ENCODE results near the gene ELL2. TPM values are rescaled to one million over a fixed set of nuclear protein-coding genes. Genes with fewer than 3 reads are reported as not detected.

ELL2 gene
- total RNA-seq, 1 donor, result 91.1 TPM

GRCh38 chr5:95988877-95989276 is 27.2 kb upstream of the ELL2 start:
- H3K9me3 ChIP-seq (ENCODE audit: low read depth, low read length), result no peaks in the 10 kb centered on the region
- H3K4me1 ChIP-seq (ENCODE audit: insufficient read depth, low read length), result no peaks in the 10 kb centered on the region
- H3K4me3 ChIP-seq (ENCODE audit: low read length), result no peak overlapping the region
- no peaks in the 10 kb centered on the region for H3K27me3 ChIP-seq (ENCODE audit: insufficient read depth, low read length)

GRCh38 chr5:95988094-95988493 is 26.4 kb upstream of the ELL2 start:
- Histone ChIP-seq H3K4me1 (ENCODE audit: insufficient read depth, low read length) (no peaks in the 10 kb centered on the region), H3K9me3 (ENCODE audit: low read depth, low read length) (no peaks in the 10 kb centered on the region), H3K4me3 (ENCODE audit: low read length) (no peak overlapping the region), H3K27me3 (ENCODE audit: insufficient read depth, low read length) (no peaks in the 10 kb centered on the region)

DNA sequence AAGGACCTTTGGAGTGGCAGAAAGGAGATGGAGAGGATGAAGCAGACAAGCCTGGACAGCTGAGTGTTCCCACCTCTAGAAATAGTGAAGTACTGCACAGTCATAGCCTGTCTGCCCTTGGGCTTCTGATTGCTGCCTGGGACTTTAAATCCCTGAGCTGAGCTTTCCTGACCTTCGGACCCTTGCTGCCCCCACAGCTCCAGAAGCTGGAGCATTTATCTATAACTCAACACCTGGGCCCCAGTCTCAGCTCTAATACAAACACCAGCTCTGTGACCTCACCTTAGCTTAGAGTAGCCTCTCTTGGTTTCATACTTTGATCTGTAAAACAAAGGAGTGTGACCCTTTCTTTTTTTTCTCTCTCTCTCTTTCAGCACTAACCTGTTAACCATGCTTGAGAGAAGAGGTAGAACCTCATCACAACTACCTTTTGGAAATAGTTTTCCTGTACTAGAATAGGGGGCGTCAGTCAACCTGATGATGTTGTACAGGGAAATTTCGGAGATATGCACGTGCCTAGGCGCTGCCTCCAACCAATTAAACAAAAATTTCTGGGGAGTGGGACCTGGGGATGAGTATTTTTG is 25.4 kb upstream of the ELL2 start:
- no peaks in the 10 kb centered on the region for H3K4me1 ChIP-seq (ENCODE audit: insufficient read depth, low read length)
- H3K4me3 ChIP-seq (ENCODE audit: low read length), result no peak overlapping the region
- H3K9me3 ChIP-seq (ENCODE audit: low read depth, low read length), result no peaks in the 10 kb centered on the region
- H3K27me3 ChIP-seq (ENCODE audit: insufficient read depth, low read length), result no peaks in the 10 kb centered on the region

DNA sequence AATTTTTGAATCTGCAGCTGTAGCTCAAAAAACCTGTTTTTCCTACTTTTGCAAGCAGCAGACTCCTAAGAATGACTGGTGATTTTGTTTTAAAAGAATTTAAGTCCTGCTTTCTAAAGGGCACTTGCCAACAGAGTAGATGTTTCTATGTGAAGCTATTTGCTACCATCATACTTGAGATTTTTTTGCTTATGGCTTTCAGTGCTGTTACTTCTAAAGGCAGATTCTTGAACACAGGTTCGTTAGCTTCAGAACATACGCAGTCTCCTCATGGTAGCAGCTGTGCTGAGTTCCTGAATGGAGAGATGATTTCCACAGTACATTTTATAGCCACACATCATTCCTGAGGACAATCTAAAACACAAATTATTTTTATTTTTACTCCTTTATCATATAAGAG is 24.4 kb upstream of the ELL2 start:
- no peaks in the 10 kb centered on the region for H3K9me3 ChIP-seq (ENCODE audit: low read depth, low read length)
- H3K27me3 ChIP-seq (ENCODE audit: insufficient read depth, low read length), result no peaks in the 10 kb centered on the region
- H3K4me3 ChIP-seq (ENCODE audit: low read length), result no peak overlapping the region
- no peaks in the 10 kb centered on the region for H3K4me1 ChIP-seq (ENCODE audit: insufficient read depth, low read length)

DNA sequence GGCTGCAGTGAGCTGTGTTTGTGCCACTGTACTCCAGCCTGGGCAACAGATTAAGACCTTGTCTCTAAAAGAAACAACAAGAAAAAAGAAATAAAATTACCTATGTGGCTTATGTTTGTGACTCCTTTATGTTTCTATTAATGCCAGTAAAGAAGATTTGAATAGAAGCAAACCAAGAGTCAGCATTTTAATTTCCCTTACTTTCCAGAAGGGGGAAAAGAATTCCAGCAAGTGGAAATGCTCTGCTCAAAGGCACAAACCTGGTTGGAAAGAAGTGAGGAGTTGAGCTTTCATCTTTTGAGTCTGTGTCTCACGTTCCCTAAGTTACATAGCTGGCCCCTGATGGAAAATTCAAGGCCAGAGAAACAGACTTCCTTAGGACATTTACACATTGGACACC is 23.6 kb upstream of the ELL2 start:
- H3K27me3 ChIP-seq (ENCODE audit: insufficient read depth, low read length), result no peaks in the 10 kb centered on the region
- no peaks in the 10 kb centered on the region for H3K9me3 ChIP-seq (ENCODE audit: low read depth, low read length)
- H3K4me1 ChIP-seq (ENCODE audit: insufficient read depth, low read length), result no peaks in the 10 kb centered on the region
- H3K4me3 ChIP-seq (ENCODE audit: low read length), result no peak overlapping the region

GRCh38 chr5:95984287-95984938 is 22.8 kb upstream of the ELL2 start:
- no peaks in the 10 kb centered on the region for H3K4me1 ChIP-seq (ENCODE audit: insufficient read depth, low read length)
- no peaks in the 10 kb centered on the region for H3K9me3 ChIP-seq (ENCODE audit: low read depth, low read length)
- no peak overlapping the region for H3K4me3 ChIP-seq (ENCODE audit: low read length)

GRCh38 chr5:95983509-95983908 is 21.9 kb upstream of the ELL2 start:
- no peaks in the 10 kb centered on the region for H3K27me3 ChIP-seq (ENCODE audit: insufficient read depth, low read length)
- no peak overlapping the region for H3K4me3 ChIP-seq (ENCODE audit: low read length)
- no peaks in the 10 kb centered on the region for H3K9me3 ChIP-seq (ENCODE audit: low read depth, low read length)
- no peaks in the 10 kb centered on the region for H3K4me1 ChIP-seq (ENCODE audit: insufficient read depth, low read length)

More at GRCh38 chr5:95984287-95984938, 22.8 kb upstream of the ELL2 start:
- H3K27me3 ChIP-seq (ENCODE audit: insufficient read depth, low read length), result no peaks in the 10 kb centered on the region

- H3K9me3 ChIP-seq (ENCODE audit: low read depth, low read length), result no peaks in the 10 kb centered on the region
- no peak overlapping the region for H3K4me3 ChIP-seq (ENCODE audit: low read length)
- H3K27me3 ChIP-seq (ENCODE audit: insufficient read depth, low read length), result no peaks in the 10 kb centered on the region
- H3K4me1 ChIP-seq (ENCODE audit: insufficient read depth, low read length), result no peaks in the 10 kb centered on the region
These were observed 21.4 kb upstream of the ELL2 start for GRCh38 chr5:95983080-95983479.

GRCh38 chr5:95976606-95977005 is 15.0 kb upstream of the ELL2 start:
- Histone ChIP-seq H3K27me3 (ENCODE audit: insufficient read depth, low read length) (no peaks in the 10 kb centered on the region), H3K4me3 (ENCODE audit: low read length) (no peak overlapping the region), H3K9me3 (ENCODE audit: low read depth, low read length) (no peaks in the 10 kb centered on the region), H3K4me1 (ENCODE audit: insufficient read depth, low read length) (no peaks in the 10 kb centered on the region)

GRCh38 chr5:95975703-95976102 is 14.1 kb upstream of the ELL2 start:
- Histone ChIP-seq H3K4me1 (ENCODE audit: insufficient read depth, low read length) (no peaks in the 10 kb centered on the region), H3K4me3 (ENCODE audit: low read length) (no peak overlapping the region), H3K9me3 (ENCODE audit: low read depth, low read length) (no peaks in the 10 kb centered on the region), H3K27me3 (ENCODE audit: insufficient read depth, low read length) (no peaks in the 10 kb centered on the region)

- no peak overlapping the region for H3K4me3 ChIP-seq (ENCODE audit: low read length)
- no peaks in the 10 kb centered on the region for H3K27me3 ChIP-seq (ENCODE audit: insufficient read depth, low read length)
- no peaks in the 10 kb centered on the region for H3K9me3 ChIP-seq (ENCODE audit: low read depth, low read length)
- H3K4me1 ChIP-seq (ENCODE audit: insufficient read depth, low read length), result peaks cover 10% of the 10 kb centered on the region
These were observed 12.2 kb upstream of the ELL2 start for GRCh38 chr5:95973793-95974325.

GRCh38 chr5:95972196-95972595 is 10.5 kb upstream of the ELL2 start:
- peaks cover 10% of the 10 kb centered on the region for H3K4me1 ChIP-seq (ENCODE audit: insufficient read depth, low read length)
- H3K9me3 ChIP-seq (ENCODE audit: low read depth, low read length), result no peaks in the 10 kb centered on the region
- H3K27me3 ChIP-seq (ENCODE audit: insufficient read depth, low read length), result no peaks in the 10 kb centered on the region
- H3K4me3 ChIP-seq (ENCODE audit: low read length), result no peak overlapping the region

DNA sequence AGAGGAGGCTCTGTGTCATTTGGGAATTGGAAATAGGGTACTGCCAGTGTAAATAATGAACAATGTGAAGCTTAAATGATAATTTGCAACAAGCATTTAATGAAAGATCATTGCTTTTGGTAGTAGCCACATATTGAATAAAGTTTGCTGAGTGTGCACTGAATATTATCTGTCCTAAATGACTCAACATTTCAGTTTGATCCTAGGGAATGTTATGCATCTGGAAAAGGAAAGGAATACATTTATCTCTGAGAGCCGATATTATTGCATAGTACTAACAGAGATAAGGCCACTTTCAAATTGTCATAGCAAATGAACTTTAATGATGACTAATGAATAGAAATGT is 8.7 kb upstream of the ELL2 start:
- Histone ChIP-seq H3K4me3 (ENCODE audit: low read length) (no peak overlapping the region), H3K27me3 (ENCODE audit: insufficient read depth, low read length) (no peaks in the 10 kb centered on the region), H3K9me3 (ENCODE audit: low read depth, low read length) (no peaks in the 10 kb centered on the region), H3K4me1 (ENCODE audit: insufficient read depth, low read length) (peaks cover 10% of the 10 kb centered on the region)

DNA sequence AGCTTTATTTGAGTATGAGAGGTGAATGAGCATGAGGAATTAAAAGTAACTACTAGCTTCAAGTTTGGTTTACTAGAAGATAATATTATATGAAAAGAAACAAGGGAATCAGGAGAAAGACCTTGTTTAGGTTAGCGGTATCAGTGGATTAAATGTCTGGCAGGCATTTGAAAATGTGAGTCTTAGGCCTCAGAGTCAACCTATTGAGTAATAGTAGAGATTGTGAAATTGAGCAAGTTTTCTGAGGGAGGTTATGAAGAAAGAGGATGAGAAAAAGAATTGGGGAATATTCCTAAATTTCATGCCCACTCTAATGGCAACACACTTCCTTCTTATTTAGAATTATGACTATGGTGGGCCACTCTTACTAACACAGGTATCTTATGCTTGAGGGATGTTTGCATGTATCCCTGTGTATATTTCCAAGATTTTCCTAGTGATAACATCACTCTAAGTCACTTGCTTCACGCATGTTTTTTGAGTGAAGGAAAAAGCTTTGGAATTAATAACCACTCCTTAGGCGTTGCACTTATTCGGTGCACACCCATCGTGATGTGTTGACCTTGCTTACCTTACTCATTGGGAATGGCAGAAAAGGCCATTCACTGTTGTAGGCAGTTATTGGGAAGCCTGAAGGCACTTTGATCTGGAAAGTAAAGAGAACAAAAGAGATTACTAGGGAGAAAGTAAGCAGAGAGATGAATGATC is 8.2 kb upstream of the ELL2 start:
- no peak overlapping the region for H3K4me3 ChIP-seq (ENCODE audit: low read length)
- H3K4me1 ChIP-seq (ENCODE audit: insufficient read depth, low read length), result peaks cover 10% of the 10 kb centered on the region
- no peaks in the 10 kb centered on the region for H3K9me3 ChIP-seq (ENCODE audit: low read depth, low read length)
- no peaks in the 10 kb centered on the region for H3K27me3 ChIP-seq (ENCODE audit: insufficient read depth, low read length)

DNA sequence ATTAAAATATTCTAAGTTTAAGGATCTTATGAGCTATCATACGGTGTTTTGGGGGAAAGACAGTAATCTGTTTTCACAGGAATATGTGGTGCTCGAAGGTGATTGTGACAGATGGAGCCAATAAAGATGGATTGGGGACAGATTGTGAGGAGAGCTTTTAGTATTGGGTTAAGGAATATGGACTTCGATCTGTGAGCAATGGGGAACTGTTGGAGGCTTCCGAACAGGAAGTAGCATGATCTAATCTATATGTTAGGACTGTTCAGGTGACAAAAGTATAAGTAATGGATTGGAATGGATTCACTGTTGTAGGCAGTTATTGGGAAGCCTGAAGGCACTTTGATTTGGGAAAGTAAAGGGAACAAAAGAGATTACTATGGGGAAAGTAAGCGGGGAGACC is 7.4 kb upstream of the ELL2 start:
- no peaks in the 10 kb centered on the region for H3K9me3 ChIP-seq (ENCODE audit: low read depth, low read length)
- no peaks in the 10 kb centered on the region for H3K27me3 ChIP-seq (ENCODE audit: insufficient read depth, low read length)

More for the DNA sequence above, 7.4 kb upstream of the ELL2 start:
- peaks cover 10% of the 10 kb centered on the region for H3K4me1 ChIP-seq (ENCODE audit: insufficient read depth, low read length)
- no peak overlapping the region for H3K4me3 ChIP-seq (ENCODE audit: low read length)
